GM21717 (cell line): Measurements from ENCODE around the gene HEATR1.
"Not testable (repeated sequence)": the region's sequence is repeated elsewhere in the genome, so short reads cannot be mapped to it uniquely, and the experiment has no call there.

Experiments used
- ATAC-seq: cut with Tn5 transposase; IDR thresholded peaks from one replicate; pipeline ENCODE4 v1.9.1; 2021; ENCODE audit warnings: mild to moderate bottlenecking, moderate library complexity; ENCODE audit not compliant: unreplicated experiment

Gene HEATR1

DNA sequence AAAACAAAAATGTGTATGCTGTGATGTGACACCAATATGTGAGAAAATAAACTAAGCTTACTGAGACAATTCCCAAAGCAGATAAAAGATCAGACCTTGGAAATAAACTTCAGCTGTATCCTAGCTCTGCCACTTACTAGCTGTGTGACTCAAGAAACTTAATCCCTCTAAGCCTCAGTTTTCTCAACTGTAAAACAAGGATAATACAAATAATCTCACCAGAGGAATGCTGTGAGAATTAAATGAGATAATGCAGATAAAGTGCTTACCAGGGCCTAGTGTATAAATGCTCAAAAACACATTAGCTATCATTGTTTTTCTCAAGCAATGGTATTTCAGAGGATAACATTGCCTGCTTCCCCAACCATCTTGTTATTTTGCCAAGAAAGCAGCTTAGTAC lies 2.1 kb downstream of the HEATR1 start:
- no peak for ATAC-seq

DNA sequence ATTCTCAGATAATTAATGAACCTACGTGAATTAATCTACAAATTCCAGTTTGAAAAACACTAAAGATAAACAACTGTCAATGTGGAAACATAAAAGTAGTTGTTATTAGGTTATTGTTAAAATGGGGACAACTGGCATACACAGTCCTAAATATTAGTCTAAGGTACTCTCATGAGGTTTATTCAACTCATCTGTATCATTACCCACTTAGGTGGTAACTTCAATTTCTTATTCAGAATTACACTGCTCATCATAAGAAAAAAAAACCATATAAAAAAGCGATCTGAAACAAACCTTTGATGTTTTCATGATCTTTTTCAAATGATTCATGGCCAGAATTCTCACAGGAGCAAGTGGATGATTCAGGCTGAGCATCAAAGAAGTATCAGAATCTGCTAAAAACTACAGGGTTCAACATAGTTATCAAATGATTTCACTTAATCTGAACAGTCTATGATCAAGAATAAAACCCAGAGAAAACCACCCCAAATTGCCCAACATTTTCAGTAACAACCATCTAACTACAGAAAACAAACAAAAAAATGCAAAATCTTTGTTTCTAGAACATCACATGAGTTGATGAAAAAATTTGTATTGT lies 13.7 kb downstream of the HEATR1 start:
- ATAC-seq, result no peak

DNA sequence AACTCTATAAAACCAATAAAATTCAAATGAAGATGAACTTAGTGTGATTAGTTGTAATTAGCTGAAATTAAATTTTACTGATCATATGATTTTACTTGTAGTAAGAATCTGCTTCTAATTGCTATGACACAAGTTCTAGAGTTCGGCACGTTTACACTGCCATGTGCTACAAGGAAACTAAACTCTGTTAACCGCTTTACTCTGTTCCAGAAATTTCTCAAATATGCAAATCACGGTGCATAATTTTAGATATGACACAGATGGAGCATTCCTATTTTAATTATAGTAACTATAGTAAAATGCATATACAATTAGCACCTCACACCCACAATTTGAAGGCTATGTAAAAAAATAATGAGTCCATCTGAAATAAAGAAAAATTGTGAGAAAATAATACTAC lies 14.8 kb downstream of the HEATR1 start:
- ATAC-seq, result no peak

DNA sequence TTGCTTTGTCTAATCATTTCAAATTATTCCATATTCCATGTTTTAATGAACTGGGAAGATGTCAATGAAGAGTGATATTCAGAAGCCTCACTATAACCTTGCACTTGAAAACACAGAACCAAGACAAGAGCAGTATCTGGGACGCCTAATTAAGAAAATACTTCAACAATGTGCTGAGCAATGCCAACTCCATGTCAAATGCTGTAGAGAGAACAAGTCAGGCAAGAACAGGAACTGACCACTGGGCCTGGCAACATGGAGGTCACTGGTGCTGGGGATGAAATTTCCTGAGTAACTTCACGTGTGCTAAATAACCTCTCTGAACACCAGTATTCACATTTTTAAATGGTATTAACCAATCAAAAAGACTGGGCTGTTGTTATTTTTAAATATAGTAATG lies 22.8 kb downstream of the HEATR1 start:
- ATAC-seq, result no peak

DNA sequence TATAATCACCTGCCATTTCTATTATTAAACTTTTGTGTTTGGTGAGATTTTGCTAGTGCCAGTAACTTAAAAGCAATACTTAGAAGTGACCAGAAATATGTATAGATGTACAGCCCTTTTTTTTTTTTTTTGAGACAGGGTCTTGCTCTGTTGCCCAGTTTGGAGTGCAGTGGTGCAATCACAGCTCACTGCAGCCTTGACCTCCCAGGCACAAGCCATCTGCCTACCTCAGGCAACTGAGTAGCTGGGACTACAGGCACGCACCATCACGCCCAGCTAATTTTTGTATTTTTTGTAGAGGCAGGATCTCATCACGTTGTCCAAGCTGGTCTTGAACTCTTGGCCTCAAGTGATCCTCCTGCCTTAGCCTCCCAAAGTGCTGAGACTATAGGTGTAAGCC lies 23.9 kb downstream of the HEATR1 start:
- not testable (repeated sequence) for ATAC-seq

DNA sequence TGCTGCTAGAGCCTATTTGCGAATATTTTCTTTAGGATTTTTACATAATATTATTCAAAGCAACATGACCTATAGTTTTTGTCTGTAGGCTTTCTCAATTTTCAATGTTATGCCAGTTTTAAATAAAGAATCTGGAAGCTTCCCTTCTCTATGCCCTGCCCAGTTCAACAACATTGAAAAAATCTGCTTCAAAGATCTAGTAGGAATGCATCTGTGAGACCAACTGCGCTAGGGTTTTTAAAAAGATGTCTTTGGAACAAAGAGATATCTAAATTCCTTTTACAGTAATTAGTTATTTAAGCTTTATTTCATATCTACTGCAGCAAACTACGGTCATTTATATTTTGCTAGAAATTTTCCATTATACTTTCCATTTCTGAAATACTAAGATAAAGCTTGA lies 25.7 kb downstream of the HEATR1 start:
- no peak for ATAC-seq

DNA sequence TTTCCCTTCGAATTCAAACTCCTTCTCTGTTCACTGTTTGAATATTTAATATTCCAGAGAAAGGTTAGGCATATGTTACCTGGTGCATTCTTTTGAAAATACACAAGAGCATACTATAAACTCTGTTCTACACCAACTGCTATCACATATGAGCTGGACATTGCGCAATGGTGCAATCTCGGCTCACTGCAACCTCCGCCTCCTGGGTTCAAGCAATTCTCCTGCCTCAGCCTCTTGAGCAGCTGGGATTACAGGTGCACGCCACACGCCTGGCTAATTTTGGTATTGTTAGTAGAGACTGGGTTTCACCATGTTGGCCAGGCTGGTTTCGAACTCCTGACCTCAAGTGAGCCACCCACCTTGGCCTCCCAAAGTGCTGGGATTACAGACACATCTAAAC lies 27.3 kb downstream of the HEATR1 start:
- ATAC-seq, result not testable (repeated sequence)

DNA sequence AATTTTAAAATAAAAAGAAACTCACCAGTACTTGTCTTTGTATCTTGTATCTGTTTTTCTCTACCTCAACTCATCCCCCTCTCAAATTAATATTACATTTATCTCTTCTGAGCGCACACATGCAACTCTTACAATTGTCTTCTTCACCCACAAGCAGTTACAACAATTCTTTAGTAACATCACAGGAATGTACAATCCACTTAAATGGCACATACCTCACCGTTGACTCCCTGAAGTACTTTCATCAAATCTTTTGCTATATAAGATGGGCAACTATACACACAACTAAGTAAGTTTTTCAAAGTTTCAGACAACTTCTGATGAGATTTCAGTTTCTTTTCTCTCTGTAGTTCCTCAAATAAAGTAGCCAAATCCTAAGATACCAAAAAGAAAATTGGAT lies 28.3 kb downstream of the HEATR1 start:
- no peak for ATAC-seq

DNA sequence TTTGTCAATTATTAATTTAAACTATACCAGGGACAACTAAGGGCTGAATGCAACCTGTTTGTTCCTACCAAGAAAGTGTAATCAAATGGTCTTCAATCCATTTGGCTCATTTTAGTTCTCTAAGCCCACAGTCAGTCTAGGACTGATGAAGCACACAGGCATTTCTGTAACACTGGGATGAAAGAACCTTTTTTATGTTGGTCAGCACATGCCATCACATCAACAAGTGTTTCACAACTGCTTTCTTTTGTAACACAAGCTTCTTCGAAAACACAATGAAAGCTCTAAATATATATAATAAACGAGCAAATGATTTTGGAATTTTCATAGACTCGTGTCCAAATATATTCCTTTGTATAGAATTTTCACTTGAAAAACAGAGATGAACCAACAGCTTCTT lies 28.8 kb downstream of the HEATR1 start:
- no peak for ATAC-seq

DNA sequence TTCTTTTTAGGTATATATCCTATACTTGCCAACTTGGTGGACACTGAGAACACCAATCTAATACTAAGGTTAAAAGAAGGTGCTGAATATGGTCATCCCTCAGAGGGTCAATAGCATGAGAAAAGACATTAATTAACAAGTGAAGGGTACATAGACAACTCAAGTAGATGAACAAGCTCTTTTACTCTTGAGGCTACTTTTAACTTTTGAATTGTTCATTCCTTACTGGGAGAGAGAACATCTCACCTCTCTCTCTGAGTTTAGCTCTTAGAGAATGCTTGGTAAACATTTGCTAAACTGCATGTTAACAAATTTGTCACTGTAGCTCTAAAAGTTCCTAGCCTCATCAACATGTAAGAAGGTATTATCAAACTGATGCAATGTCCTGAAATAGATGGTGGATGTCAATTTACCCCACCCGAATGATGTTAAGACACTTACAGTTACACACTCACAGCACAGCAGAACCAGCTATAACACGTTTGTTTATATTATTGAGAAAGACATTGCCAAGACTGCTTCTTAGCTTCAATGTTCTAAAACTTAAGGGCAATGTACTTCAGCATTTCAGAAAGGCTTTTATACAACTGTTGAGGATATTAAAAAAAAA lies 35.9 kb downstream of the HEATR1 start:
- no peak for ATAC-seq

DNA sequence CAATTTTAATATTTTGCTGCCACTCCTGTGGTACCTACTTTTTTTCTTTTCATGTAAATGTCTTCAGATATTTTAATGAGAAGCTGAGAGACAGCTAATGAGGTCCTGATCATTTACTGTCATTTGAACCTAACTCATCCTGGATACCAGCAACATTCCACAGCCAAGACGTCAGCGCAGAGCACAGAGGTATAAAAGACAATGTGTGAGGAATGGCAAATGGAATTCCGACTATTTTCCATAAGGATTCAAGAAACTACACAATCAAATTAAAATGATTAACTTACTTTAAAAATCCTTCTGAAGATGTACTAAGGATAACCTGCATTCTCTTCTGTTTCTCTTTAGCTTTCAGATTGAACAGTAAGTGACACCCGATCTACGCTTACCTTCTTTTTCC lies 38.8 kb downstream of the HEATR1 start:
- ATAC-seq, result no peak

DNA sequence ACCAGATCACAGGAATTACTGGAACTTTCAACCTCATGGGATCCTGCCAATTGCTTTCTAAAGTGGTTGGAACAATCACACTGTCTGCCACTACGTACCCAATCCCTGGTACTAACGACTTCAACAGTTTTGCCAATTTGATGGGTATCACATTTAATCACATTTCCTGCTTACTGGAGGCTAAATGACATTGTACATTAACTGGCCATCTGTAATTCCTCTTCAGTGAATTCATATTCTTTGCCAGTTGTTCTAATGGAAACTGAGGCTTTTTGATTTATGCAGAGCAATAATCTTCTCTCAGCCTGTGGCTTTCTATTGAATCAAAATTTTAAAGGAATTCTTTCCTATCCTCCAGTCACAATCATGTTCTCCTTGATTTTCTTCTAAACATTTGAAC lies 42.3 kb downstream of the HEATR1 start:
- no peak for ATAC-seq

DNA sequence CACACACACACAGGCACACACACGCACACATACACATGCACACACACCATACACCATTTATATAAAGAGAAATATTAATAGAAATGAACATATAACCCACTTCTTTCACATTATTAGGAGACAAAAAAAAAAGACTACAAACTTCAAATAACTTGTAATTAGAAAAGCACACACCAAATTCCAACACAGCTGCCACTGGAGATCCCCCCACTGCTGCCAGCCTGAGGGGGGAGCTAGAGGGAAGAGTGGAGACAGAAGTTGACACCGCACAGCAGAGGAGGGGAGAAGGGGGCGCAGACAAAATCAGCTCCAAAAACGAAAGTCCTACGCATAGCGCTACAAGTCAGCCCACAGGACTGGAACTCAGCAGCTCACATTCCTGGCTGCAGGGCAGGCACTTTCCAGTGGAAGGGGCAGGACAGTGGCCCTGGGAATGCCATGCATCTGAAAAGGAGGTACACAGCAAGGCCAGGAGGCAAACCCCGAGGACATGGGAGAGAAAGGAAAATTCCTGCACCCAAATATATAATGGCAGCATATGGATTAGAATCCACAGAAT lies 44.0 kb downstream of the HEATR1 start:
- ATAC-seq, result no peak

DNA sequence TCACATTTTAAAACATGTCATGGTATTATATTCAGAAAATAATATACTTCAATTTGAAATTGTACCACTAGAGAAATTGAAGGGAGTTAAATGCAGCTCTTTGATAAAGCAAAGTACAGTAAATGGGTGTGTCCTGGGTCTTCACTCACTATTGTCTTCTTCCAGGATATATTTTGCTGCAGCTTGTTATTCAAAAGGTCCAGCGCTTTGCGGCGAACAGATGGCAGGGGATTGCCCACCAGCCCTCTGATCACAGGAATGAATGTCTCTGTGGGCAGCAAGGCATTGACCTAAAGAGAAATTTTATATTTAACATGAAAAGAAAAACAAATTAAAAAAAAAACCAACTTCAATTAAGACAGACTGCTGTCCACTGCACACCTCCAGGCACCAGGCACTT lies 45.5 kb downstream of the HEATR1 start:
- no peak for ATAC-seq

DNA sequence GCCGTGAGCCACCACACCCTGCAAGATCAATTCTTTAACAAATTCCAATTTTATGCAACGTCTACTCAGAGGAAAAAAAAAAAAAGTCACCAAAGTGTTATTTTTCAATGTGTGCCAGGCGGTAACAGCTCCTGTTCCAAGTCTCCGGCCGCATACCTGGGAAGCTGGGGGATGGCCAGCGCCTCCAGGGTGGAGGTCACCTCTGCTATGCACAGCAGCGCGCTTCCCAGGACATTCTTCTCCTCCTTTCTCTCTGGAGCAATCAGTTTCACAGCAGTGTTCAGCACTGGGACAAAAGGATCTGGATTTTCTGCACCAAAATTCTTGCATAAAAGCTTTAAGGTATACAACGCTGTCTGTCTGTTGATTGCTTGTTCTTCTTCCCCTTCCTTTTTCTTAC lies 46.2 kb downstream of the HEATR1 start:
- ATAC-seq, result no peak

DNA sequence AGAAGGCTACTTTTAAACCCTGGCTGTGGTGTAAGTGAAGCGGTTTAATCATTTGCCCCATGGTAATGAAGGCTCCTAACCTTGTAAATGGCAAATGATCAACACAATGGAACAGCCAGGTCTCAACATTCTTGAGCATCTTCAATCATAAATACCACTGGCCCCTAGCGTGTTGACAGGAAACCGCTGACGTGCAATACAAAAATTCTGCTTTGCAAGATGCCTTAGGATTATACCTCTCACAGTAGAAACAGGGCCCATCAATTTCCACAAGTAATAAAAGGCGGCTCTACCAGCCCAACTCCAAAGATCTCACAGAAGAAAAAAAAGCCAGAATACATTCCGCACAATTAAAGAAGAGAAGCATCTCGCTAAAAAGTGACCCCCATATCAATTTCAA lies 47.7 kb downstream of the HEATR1 start:
- ATAC-seq, result no peak

DNA sequence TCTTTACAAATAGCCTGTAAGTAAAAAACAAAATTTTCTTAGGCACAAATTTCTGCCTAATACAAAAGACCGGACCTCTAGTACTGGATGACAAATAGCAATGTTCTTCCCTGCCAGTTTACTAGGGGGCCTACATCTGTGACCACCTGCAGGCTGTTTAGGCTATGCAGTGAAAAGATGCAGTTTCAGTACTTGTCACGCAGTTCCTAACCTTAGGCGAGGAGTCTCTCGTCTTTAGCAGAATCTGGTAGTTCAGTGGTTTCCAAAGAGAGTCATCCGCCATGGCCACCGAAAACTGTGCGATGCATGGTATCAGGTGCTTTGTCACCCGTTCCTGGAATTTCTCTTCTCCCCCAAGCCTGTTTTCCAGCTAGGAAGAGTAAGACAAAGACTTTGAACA lies 50.9 kb downstream of the HEATR1 start:
- ATAC-seq, result no peak

DNA sequence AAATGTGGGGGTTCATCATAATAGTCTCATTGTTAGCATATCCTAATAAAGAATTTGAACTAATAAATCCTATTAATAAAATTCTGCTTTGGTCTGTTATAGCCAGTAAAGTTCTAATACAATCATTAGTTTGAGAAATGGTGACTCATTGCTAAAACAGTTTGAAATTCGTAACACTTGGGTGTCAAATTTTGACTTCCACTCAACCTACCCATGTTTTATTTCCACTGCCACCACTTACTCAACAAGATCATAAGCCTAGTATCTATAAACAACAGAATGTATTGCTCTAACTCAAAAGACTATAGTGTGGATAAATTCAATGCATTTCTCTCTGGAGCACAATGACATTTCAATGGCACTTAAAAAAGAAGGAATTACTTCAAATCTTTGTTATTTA lies 51.4 kb downstream of the HEATR1 start:
- ATAC-seq, result no peak

DNA sequence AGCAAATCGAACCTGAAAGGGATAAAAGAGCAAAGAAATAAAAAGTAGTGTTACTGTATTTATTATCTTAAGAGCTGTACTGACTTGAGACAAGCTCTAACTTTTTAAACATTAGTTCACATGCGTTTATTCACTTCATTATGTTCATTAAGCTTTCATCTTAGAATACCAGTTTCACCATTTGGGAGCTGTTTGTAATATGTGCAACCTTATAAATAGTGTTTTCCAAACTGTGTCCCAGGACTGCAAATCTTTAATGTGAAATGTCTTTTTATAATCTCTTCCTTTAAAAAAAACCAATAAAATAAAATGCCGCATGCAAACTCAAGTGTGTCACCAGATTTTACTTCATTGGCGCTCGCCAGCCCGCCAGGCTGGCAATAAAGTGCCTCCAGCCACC lies 52.2 kb downstream of the HEATR1 start:
- no peak for ATAC-seq

DNA sequence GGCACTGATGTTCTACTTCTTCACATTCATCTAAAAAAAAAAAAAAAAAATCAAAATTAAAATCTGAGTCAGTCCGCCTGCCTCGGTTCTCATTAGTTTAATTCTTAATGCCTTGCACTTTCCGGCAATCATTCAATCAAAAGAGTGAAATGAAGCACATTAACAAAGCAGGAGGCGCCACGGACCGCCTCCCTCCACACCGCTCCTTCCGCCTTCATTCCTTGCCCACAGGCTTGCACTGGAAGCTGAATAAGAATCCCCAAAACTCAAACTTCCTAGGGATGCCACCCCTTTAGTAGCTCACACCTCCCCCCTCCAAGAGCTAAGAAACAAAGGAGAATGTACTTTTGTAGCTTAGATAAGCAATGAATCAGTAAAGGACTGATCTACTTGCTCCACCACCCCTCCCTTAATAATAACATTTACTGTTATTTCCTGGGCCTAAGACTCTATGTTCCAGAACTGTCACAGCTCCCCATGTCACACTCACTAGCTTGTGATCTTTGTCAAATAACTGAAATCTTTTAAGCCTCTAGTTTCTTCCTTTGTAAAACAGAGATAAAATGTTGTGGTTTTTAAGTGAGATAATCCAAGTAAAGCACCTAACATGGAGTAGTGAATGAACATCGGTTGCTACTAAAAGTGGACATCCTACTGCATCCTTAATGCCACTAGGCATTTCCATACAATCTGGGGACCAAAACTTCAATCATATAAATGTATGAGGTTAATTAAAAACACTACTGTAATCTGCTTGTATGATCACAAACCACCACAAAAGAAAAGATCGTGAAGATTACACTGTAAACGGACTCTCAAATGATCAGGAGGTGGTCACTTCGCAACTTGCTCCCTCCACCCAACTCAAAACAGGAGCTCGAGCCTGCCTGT lies 53.1 kb downstream of the HEATR1 start:
- no peak for ATAC-seq

DNA sequence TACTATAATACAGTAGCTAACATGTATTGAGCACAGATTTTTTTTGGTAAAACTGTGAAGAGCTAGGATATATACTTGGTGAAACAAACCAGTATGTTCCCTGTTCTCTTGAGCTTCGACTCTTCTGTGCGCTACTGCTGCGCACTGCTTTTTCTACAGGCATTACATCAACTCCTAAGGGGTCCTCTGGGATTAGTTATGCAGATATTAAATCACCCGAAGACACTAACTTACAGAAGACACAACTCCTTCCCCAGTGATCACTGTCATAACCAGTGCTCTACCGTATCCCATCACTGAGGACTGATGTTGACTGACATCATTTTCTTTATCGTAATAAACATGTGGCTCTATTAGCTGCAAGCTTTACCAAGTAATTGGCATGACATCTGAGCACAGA lies 55.9 kb downstream of the HEATR1 start:
- ATAC-seq, result no peak

DNA sequence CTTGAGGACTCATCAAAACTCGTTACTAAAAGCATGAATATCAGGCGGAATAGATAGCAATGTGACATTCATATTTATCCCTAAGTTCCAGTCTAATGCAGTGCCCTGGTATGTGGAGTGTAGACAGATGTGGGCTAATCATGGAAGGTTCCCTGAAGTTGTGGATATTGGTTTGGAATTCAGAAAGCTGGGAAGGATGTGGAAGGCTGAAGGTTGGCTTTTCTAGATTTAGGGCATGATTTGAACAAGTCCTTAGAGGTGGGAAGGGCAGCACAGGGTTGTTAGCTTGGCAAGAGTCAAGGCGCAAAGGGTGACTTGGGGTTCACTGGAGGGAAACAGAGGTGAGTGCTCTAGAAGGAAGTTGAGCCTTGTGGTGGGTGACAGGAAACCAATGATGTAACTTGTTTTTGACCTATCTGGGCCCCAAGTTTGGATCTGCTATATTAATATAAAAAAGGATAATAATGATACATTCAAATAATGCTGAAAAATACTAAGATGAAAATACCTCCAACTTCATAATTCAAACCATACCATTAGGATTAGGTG lies 58.6 kb downstream of the HEATR1 start:
- no peak for ATAC-seq
